T-helper 17 cell (primary cell): ENCODE results near the gene TUB. TPM values are rescaled to one million over a fixed set of nuclear protein-coding genes. Genes with fewer than 3 reads are reported as not detected.
A peak's percentile ranks its signal among the peaks of the same experiment; 100 is the strongest.

Experiments used
- ATAC-seq: fragments of 150-1000 bp; cut with Tn5 transposase; 2 replicates; pipeline ENCODE4 v1.10.0; 2021; ENCODE audit warnings: mild to moderate bottlenecking, moderate library complexity
- DNase-seq, 3 donors: peaks; one replicate each; pipeline versions ENCODE4 v3.0.0 to v3.0.0-alpha.2; 2020 to 2021
- H3K9me3 ChIP-seq: one replicate; pipeline ENCODE4 v1.7.0; 2013; ENCODE audit warnings: low read length, mild to moderate bottlenecking; ENCODE audit not compliant: control insufficient read depth, poor library complexity, severe bottlenecking
- H3K27ac Mint-ChIP-seq: one replicate; pipeline ENCODE4 v1.8.0; 2022; ENCODE audit warnings: mild to moderate bottlenecking, moderate library complexity, mixed read lengths
- H3K27me3 Mint-ChIP-seq: one replicate; pipeline ENCODE4 v1.8.0; 2022; ENCODE audit warnings: mixed read lengths
- H3K36me3 Mint-ChIP-seq: one replicate; pipeline ENCODE4 v1.8.0; 2022; ENCODE audit warnings: low read depth, mixed read lengths
- H3K4me1 Mint-ChIP-seq: one replicate; pipeline ENCODE4 v1.8.0; 2022; ENCODE audit warnings: mild to moderate bottlenecking, mixed read lengths
- H3K4me3 Mint-ChIP-seq: one replicate; pipeline ENCODE4 v1.8.0; 2022; ENCODE audit warnings: mild to moderate bottlenecking, moderate library complexity, mixed read lengths
- total RNA-seq, 4 donors: library from RNA in 2 of 4; stranded (reverse) in 2 of 4; gene quantifications; one replicate each; pipeline ENCODE4 v1.2.3 and lab custom pipeline; 2022 to 2026

TUB gene
- total RNA-seq, 2 donors from 2014 or later: 0.37 to 0.72 TPM

DNA sequence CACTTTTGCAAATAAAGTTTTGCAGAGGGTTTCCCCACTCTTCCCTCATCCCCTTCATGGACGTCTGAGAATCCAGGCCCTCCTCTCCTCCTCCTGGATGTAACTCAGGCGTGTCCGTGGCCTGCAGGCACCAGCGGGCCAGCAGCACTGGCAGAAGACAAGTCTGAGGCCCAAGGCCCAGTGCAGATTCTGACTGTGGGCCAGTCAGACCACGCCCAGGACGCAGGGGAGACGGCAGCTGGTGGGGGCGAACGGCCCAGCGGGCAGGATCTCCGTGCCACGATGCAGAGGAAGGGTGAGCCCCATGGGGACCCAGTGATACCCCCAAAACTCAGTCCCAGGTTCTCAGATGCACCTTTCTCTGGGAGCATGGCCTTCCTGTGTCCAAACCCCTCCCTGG lies 14.4 kb downstream of the TUB start:
- no peak overlapping the region for H3K4me3 Mint-ChIP-seq
- peaks cover 10% of the 10 kb centered on the region for H3K4me1 Mint-ChIP-seq
- H3K36me3 Mint-ChIP-seq: peaks cover 6% of the 10 kb centered on the region
- ATAC-seq (no peak), DNase-seq (no peak)
- H3K27ac Mint-ChIP-seq: no peak overlapping the region
- H3K27me3 Mint-ChIP-seq: no peaks in the 10 kb centered on the region
- H3K9me3 ChIP-seq: no peaks in the 10 kb centered on the region

DNA sequence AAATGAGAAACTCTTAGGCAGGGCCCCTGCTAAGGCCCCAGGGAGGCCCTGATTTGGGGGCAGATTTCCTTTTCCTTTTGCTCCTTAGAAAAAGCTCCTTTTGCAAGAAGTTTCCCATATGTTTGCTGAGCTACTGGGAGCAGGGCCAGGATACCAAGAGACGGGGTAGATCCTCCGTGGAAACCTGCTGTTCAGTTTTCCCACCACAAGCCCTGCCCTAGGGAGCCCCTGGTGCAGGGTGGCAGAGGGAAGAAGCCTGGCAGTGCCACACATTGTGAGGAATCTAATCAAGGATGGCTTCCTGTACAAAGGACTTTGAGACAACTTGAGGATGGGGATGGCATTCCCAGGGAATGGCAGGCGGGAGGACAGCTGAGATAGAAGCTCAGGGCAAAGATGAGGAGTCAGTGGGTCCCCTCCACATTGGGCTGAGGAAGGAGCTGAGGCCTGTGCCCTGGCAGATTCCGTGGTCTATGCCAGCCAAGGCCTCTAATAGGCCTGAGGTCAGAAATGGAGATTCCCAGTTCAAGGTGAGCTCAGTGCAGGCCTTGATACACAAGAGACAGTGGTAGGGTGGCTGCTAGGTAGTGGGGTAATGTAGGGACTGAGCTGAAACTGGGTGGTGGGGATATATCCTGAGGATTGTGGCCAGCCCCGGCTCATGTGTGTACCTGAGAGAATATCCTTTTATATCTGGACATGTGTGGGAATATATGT lies 15.0 kb downstream of the TUB start:
- Mint-ChIP-seq H3K4me3 (no peak overlapping the region), H3K4me1 (peaks cover 8% of the 10 kb centered on the region), H3K36me3 (peaks cover 6% of the 10 kb centered on the region), H3K27me3 (no peaks in the 10 kb centered on the region), H3K27ac (no peak overlapping the region)
- ATAC-seq (no peak), DNase-seq (no peak)
- no peaks in the 10 kb centered on the region for H3K9me3 ChIP-seq

DNA sequence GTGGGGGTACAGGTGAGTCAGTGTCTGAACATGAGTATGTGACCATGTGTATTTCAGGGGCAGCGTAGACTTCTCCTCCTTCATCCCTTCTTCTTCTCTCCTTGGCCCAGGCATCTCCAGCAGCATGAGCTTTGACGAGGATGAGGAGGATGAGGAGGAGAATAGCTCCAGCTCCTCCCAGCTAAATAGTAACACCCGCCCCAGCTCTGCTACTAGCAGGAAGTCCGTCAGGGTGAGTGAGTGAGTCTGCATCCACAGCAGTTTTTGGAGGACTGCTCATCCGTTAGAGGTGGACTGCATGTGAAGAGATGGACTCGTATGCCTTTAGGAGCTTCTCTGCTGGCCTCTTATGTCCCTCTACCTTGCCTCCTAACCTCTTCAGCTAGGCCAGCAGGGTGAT lies 15.6 kb downstream of the TUB start:
- H3K36me3 Mint-ChIP-seq: peaks cover 6% of the 10 kb centered on the region
- H3K4me1 Mint-ChIP-seq: peaks cover 8% of the 10 kb centered on the region
- no peak overlapping the region for H3K4me3 Mint-ChIP-seq
- H3K27ac Mint-ChIP-seq: no peak overlapping the region
- DNase-seq (no peak), ATAC-seq (no peak)
- H3K27me3 Mint-ChIP-seq: no peaks in the 10 kb centered on the region
- no peaks in the 10 kb centered on the region for H3K9me3 ChIP-seq

DNA sequence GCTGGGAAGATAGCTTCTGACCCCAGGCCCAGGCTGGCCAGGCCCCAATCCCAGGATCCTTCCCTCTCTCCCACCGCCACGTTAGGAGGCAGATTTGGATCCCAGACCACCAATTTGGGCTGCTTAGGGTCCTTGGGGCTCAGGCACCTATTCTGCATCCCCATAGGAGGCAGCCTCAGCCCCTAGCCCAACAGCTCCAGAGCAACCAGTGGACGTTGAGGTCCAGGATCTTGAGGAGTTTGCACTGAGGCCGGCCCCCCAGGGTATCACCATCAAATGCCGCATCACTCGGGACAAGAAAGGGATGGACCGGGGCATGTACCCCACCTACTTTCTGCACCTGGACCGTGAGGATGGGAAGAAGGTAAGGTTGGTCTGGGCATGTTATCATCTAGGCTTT lies 16.1 kb downstream of the TUB start:
- no peak for ATAC-seq
- Mint-ChIP-seq H3K4me1 (peaks cover 8% of the 10 kb centered on the region), H3K36me3 (peaks cover 6% of the 10 kb centered on the region), H3K27ac (no peak overlapping the region), H3K27me3 (no peaks in the 10 kb centered on the region), H3K4me3 (no peak overlapping the region)
- DNase-seq: no peak
- H3K9me3 ChIP-seq: no peaks in the 10 kb centered on the region

DNA sequence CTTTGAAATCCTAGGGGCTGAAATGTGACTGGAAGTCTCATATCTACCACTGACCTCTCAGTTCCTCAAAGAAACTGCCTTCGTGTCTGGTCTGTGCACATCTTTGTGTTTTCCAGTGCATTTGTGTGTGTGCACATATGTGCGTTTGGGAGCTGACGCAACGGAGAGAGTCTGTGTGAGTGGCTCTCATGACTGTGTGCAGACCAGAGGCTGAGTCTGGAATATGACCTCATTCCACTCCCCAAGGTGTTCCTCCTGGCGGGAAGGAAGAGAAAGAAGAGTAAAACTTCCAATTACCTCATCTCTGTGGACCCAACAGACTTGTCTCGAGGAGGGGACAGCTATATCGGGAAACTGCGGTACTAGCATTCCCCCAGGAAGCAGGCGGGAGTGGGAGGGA lies 16.5 kb downstream of the TUB start:
- no peaks in the 10 kb centered on the region for H3K9me3 ChIP-seq
- Mint-ChIP-seq H3K27ac (no peak overlapping the region), H3K4me1 (peaks cover 8% of the 10 kb centered on the region), H3K4me3 (no peak overlapping the region), H3K27me3 (no peaks in the 10 kb centered on the region), H3K36me3 (peaks cover 6% of the 10 kb centered on the region)
- ATAC-seq: no peak
- no peak for DNase-seq

DNA sequence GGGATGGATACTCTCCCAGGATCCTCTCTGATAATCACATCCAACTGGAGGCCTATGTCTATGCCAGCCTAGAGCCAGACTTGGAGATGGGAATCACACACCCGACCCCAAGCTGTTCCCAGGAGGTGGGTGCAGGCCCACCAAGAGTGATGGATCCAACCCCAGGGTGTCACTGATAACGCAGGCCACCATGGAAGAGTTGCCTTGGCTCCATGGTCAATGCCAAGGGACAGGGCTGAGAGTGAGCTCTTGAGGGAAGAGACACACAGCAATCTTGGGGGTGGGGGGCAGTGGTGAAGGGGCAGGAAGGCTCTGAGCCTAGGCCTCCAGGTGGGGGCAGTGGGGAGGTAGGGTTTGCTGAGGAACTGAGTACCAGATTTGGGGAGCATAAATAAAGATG lies 16.9 kb downstream of the TUB start:
- no peak for DNase-seq
- peaks cover 5% of the 10 kb centered on the region for H3K4me1 Mint-ChIP-seq

DNA sequence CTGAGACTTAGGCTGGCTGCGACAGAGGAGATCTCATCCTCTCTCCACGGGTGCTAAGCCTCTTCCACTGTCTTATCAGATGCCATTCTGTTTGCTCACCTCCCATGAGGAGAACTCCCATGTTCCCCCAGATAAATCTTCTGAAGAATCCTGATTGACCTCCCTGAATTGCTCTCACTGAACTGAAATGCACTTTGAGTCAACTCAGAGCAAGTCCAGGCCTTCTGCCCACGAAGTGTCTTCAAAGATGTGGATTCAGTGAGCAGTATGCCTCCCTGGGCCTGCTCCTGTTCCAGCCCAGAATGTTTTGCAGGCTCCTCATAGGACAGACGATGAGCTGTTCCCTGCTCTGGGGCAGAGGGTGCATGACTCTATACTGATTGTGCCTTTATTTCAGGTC lies 17.4 kb downstream of the TUB start:
- no peaks in the 10 kb centered on the region for H3K27me3 Mint-ChIP-seq
- H3K4me3 Mint-ChIP-seq: no peak overlapping the region
- no peak for DNase-seq
- H3K4me1 Mint-ChIP-seq: peaks cover 4% of the 10 kb centered on the region
- ATAC-seq: no peak
- no peaks in the 10 kb centered on the region for H3K9me3 ChIP-seq
- H3K36me3 Mint-ChIP-seq: peaks cover 6% of the 10 kb centered on the region
- H3K27ac Mint-ChIP-seq: no peak overlapping the region

More for the DNA sequence above, 16.9 kb downstream of the TUB start:
- no peak for ATAC-seq
- H3K9me3 ChIP-seq: no peaks in the 10 kb centered on the region
- H3K27me3 Mint-ChIP-seq: no peaks in the 10 kb centered on the region
- no peak overlapping the region for H3K27ac Mint-ChIP-seq
- no peak overlapping the region for H3K4me3 Mint-ChIP-seq
- peaks cover 6% of the 10 kb centered on the region for H3K36me3 Mint-ChIP-seq

DNA sequence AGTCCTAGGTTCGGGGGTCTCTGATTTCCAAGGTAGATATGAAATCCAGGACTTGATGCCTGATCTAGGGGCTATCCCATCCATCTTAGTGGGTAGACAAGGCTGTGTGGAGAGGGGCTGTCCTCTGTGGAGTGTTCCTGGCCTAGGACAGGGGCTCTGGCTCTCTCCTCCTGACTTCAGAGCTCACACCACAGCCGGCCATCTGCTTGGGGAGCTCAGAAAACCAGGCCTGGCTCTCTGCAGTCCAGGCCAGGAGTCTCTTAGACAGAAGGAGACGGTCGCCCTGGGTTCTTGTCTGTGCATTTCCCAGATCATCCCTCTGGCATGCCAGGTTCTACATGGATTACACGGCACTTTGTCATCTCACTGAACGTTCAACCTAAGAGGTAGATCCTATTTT lies 17.9 kb downstream of the TUB start:
- Mint-ChIP-seq H3K36me3 (peaks cover 6% of the 10 kb centered on the region), H3K4me1 (peaks cover 4% of the 10 kb centered on the region), H3K4me3 (no peak overlapping the region), H3K27ac (no peak overlapping the region), H3K27me3 (no peaks in the 10 kb centered on the region)
- DNase-seq (no peak), ATAC-seq (no peak)
- H3K9me3 ChIP-seq: no peaks in the 10 kb centered on the region

DNA sequence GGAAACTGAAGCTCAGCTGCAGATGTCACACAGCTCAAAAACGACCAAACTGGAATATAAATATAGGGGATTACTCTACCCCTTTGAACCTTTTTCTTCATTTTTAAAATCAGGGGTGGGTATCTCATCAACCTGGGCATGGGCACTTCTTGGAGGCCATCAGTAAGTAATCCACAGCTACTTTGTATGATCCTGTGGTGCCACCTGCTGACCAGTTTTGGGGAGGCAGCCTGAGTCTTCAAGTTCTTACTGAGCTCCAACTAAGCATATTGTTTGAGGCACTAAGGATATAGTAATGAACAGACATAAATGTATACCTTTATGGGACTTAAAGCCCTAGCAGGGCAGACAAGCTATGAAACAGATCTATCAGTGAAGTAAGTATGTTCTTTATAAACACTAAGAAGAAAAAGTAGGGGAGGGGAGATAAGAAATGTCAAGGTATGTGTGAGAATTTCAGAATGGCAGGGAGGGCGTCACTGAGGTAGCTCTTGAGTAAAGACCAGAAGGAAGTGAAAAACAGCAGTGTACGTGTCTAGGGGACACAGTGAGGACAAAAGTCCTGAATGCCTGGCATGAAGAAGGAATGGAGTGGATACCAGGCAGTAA lies 18.4 kb downstream of the TUB start:
- peaks cover 6% of the 10 kb centered on the region for H3K4me1 Mint-ChIP-seq
- DNase-seq (peak; percentile 40 to 69 (median 45)), ATAC-seq (peak; percentile 79)
- H3K36me3 Mint-ChIP-seq: peaks cover 8% of the 10 kb centered on the region
- H3K27ac Mint-ChIP-seq: peak overlapping the region; percentile 69
- no peak overlapping the region for H3K4me3 Mint-ChIP-seq
- H3K9me3 ChIP-seq: no peaks in the 10 kb centered on the region
- H3K27me3 Mint-ChIP-seq: no peaks in the 10 kb centered on the region

DNA sequence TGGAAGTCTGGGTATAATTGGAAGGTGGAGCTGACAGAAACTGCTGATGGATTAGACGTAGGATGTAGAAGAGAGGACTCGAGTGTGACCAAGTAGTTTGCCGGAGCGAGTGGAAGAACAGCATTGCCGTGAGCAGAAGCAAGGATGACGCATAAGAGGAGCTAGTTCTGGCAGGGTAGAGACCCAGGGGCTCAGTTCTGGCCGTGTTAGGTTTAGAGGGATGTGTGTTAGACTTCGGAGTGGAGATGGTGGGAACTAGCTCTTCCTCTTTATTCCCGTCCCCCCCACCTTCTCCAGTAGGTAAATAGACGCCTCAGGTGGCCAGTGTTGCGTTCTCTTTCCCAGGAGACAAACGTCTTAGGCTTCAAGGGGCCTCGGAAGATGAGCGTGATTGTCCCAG lies 19.1 kb downstream of the TUB start:
- Mint-ChIP-seq H3K27me3 (no peaks in the 10 kb centered on the region), H3K36me3 (peaks cover 8% of the 10 kb centered on the region), H3K4me1 (peaks cover 6% of the 10 kb centered on the region), H3K4me3 (no peak overlapping the region), H3K27ac (peak overlapping the region; percentile 69)
- DNase-seq (no peak), ATAC-seq (no peak)
- no peaks in the 10 kb centered on the region for H3K9me3 ChIP-seq

DNA sequence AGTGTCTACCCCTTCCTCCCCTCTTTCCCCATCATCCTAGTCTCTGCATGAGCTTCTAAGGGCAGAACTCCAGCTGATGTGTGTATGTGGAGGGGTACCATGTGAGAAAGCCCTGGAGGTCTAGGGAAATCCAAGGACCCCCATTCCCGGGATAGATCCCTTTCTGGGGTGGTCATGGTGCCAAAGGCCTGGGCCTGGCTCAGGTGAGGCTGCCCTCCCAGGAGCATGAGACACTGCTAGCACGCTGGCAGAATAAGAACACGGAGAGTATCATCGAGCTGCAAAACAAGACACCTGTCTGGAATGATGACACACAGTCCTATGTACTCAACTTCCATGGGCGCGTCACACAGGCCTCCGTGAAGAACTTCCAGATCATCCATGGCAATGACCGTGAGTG lies 19.6 kb downstream of the TUB start:
- ATAC-seq (no peak), DNase-seq (no peak)
- H3K4me3 Mint-ChIP-seq: no peak overlapping the region
- peaks cover 6% of the 10 kb centered on the region for H3K4me1 Mint-ChIP-seq
- no peaks in the 10 kb centered on the region for H3K9me3 ChIP-seq
- H3K27me3 Mint-ChIP-seq: no peaks in the 10 kb centered on the region
- peak overlapping the region; percentile 69 for H3K27ac Mint-ChIP-seq
- peaks cover 8% of the 10 kb centered on the region for H3K36me3 Mint-ChIP-seq

DNA sequence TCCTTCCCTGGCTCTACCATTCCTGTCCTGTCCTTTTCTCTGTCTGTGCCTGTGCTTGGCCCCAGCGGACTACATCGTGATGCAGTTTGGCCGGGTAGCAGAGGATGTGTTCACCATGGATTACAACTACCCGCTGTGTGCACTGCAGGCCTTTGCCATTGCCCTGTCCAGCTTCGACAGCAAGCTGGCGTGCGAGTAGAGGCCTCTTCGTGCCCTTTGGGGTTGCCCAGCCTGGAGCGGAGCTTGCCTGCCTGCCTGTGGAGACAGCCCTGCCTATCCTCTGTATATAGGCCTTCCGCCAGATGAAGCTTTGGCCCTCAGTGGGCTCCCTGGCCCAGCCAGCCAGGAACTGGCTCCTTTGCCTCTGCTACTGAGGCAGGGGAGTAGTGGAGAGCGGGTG lies 20.4 kb downstream of the TUB start:
- H3K27me3 Mint-ChIP-seq: no peaks in the 10 kb centered on the region

DNA sequence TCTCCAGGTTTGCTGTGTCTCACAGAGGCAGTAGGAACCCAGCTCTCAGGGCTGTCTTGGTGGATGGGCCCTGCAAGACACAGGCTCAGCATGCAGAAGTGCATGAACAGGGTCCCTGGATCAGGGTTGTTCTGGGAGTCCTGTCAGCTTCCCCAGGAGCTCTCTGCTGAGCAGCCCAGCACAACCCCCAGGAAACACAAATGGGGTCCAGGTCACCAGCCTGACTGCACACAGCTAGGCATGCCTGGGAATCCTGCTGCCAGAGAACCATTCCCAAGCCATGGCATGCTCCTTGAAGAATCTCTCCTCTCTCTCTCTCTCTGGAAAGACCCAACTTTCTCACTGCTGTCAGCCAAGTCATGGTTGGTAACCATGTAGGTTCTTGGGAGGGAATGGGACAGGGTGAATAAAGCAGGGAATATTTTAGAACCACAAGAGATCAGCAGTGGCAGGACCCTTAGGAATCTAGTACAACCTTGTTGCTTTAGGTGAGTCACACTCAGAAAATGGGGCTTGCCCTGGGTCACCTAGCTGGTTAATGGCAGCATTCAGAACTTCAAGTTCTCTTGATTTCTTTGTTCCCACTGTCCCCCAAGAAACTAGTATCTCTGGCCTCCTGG lies 21.4 kb downstream of the TUB start:
- Mint-ChIP-seq H3K27me3 (no peaks in the 10 kb centered on the region), H3K4me1 (peaks cover 6% of the 10 kb centered on the region), H3K27ac (no peak overlapping the region), H3K36me3 (peaks cover 8% of the 10 kb centered on the region), H3K4me3 (no peak overlapping the region)
- DNase-seq (no peak), ATAC-seq (no peak)
- H3K9me3 ChIP-seq: no peaks in the 10 kb centered on the region

More for the DNA sequence above, 20.4 kb downstream of the TUB start:
- Mint-ChIP-seq H3K4me1 (peaks cover 6% of the 10 kb centered on the region), H3K4me3 (no peak overlapping the region), H3K27ac (peak overlapping the region; percentile 62), H3K36me3 (peaks cover 8% of the 10 kb centered on the region)
- DNase-seq (no peak), ATAC-seq (no peak)
- no peaks in the 10 kb centered on the region for H3K9me3 ChIP-seq

DNA sequence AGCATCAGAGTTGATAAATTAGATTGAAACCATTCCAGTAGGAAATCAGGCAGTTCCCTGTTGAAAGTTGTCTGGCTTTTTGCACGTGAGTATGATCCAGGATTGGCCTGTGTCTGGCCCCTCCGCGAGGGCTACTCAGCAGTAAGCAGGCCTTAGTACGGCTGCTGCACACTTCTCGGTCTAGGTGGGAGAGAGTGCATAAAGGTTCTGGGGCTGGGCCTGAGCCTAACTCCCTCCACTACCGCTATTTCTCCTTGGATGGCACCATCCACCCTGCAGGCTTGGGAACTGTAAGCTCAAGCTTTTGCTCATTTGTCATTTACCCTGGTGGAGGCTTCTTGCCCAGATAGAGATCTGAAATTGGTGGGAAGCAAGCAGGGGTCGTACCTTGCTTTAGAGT lies 22.0 kb downstream of the TUB start:
- H3K4me3 Mint-ChIP-seq: no peak overlapping the region
- ATAC-seq: no peak
- no peaks in the 10 kb centered on the region for H3K27me3 Mint-ChIP-seq
- peaks cover 6% of the 10 kb centered on the region for H3K4me1 Mint-ChIP-seq
- H3K36me3 Mint-ChIP-seq: peaks cover 8% of the 10 kb centered on the region
- no peaks in the 10 kb centered on the region for H3K9me3 ChIP-seq
- no peak for DNase-seq
- no peak overlapping the region for H3K27ac Mint-ChIP-seq
